Activated T-helper 1 cell treated with anti-CD3 and anti-CD28 coated beads, Interleukin-12 subunit alpha, Interleukin-12 subunit beta, Interleukin-2, Interleukin-4 antibody, amounts not matched to agents 30 ng/mL and 10 ng/mL and 1 ng/mL, durations not matched to agents 14 hours and 24 hours and 36 hours (primary cell): Measurements from ENCODE around the gene NKX2-2. TPM values are rescaled to one million over a fixed set of nuclear protein-coding genes. Genes with fewer than 3 reads are reported as not detected.
"Not testable (repeated sequence)": the region's sequence is repeated elsewhere in the genome, so short reads cannot be mapped to it uniquely, and the experiment has no call there.

ENCODE experiments used
- DNase-seq: peaks from one replicate; pipeline ENCODE4 v3.0.0; 2021; ENCODE audit warnings: low spot score
- H3K27ac Mint-ChIP-seq: one replicate; pipeline ENCODE4 v1.8.0; 2021; ENCODE audit warnings: mild to moderate bottlenecking, mixed read lengths
- H3K27me3 Mint-ChIP-seq: one replicate; pipeline ENCODE4 v1.8.0; 2022; ENCODE audit warnings: mild to moderate bottlenecking, moderate library complexity, mixed read lengths; ENCODE audit not compliant: insufficient read depth
- H3K36me3 Mint-ChIP-seq: one replicate; pipeline ENCODE4 v1.8.0; 2021; ENCODE audit warnings: low read depth, mixed read lengths
- H3K4me1 Mint-ChIP-seq: one replicate; pipeline ENCODE4 v1.8.0; 2021; ENCODE audit warnings: low read depth, mixed read lengths
- H3K4me3 Mint-ChIP-seq: one replicate; pipeline ENCODE4 v1.8.0; 2021; ENCODE audit warnings: mild to moderate bottlenecking, moderate library complexity, mixed read lengths
- H3K9me3 Mint-ChIP-seq: one replicate; pipeline ENCODE4 v1.8.0; 2021; ENCODE audit warnings: mixed read lengths
- intact Hi-C: fragments of 100-400 bp; cut with micrococcal nuclease; formaldehyde crosslinking; loops from one replicate; pipeline ENCODE4 v1.15.1; 2024
- total RNA-seq: library from RNA; stranded (reverse); gene quantifications from 2 replicates; pipeline ENCODE4 v1.2.3, GENCODE V29; 2022

NKX2-2 gene
- total RNA-seq, 1 donor from 2014 or later: not detected

GRCh38 chr20:21500599-21500998 is 13.3 kb downstream of the NKX2-2 start:
- Mint-ChIP-seq H3K4me3 (no peak overlapping the region), H3K27ac (no peak overlapping the region), H3K4me1 (peaks cover 6% of the 10 kb centered on the region), H3K36me3 (no peaks in the 10 kb centered on the region), H3K27me3 (peaks cover 18% of the 10 kb centered on the region), H3K9me3 (no peaks in the 10 kb centered on the region)
- no peak for DNase-seq
- intact Hi-C loops: no loop called here

- no peak for DNase-seq
- Mint-ChIP-seq H3K4me1 (peaks cover under 1% of the 10 kb centered on the region), H3K27ac (no peak overlapping the region), H3K27me3 (peaks cover 12% of the 10 kb centered on the region), H3K9me3 (no peaks in the 10 kb centered on the region), H3K4me3 (no peak overlapping the region), H3K36me3 (no peaks in the 10 kb centered on the region)
- intact Hi-C loops: no loop called here
These were observed 14.2 kb downstream of the NKX2-2 start for GRCh38 chr20:21499641-21500040.

- Mint-ChIP-seq H3K27ac (no peak overlapping the region), H3K4me1 (no peaks in the 10 kb centered on the region), H3K36me3 (no peaks in the 10 kb centered on the region), H3K4me3 (no peak overlapping the region), H3K9me3 (no peaks in the 10 kb centered on the region), H3K27me3 (peaks cover 14% of the 10 kb centered on the region)
- intact Hi-C loops: no loop called here
- no peak for DNase-seq
These were observed 15.2 kb downstream of the NKX2-2 start for GRCh38 chr20:21498635-21499034.

GRCh38 chr20:21498195-21498594 is 15.7 kb downstream of the NKX2-2 start:
- H3K4me3 Mint-ChIP-seq: no peak overlapping the region
- DNase-seq: no peak
- H3K9me3 Mint-ChIP-seq: no peaks in the 10 kb centered on the region
- intact Hi-C loops: no loop called here
- H3K4me1 Mint-ChIP-seq: no peaks in the 10 kb centered on the region
- peaks cover 17% of the 10 kb centered on the region for H3K27me3 Mint-ChIP-seq
- H3K36me3 Mint-ChIP-seq: no peaks in the 10 kb centered on the region
- no peak overlapping the region for H3K27ac Mint-ChIP-seq

- H3K36me3 Mint-ChIP-seq: no peaks in the 10 kb centered on the region
- intact Hi-C loops: no loop called here
- H3K9me3 Mint-ChIP-seq: no peaks in the 10 kb centered on the region
- H3K27me3 Mint-ChIP-seq: peaks cover 23% of the 10 kb centered on the region
- no peak overlapping the region for H3K4me3 Mint-ChIP-seq
- DNase-seq: no peak
- H3K27ac Mint-ChIP-seq: no peak overlapping the region
- H3K4me1 Mint-ChIP-seq: no peaks in the 10 kb centered on the region
These were observed 17.4 kb downstream of the NKX2-2 start for GRCh38 chr20:21496452-21496851.

- Mint-ChIP-seq H3K27ac (no peak overlapping the region), H3K4me3 (no peak overlapping the region), H3K9me3 (no peaks in the 10 kb centered on the region), H3K36me3 (no peaks in the 10 kb centered on the region), H3K4me1 (no peaks in the 10 kb centered on the region), H3K27me3 (peaks cover 23% of the 10 kb centered on the region)
- intact Hi-C loops: no loop called here
- DNase-seq: no peak
These were observed 20.8 kb downstream of the NKX2-2 start for GRCh38 chr20:21493049-21493448.

- intact Hi-C loops: no loop called here
- Mint-ChIP-seq H3K27ac (no peak overlapping the region), H3K27me3 (peaks cover 23% of the 10 kb centered on the region)
These were observed 23.8 kb downstream of the NKX2-2 start for GRCh38 chr20:21490105-21490504.

GRCh38 chr20:21480144-21480543 is 33.7 kb downstream of the NKX2-2 start:
- intact Hi-C loops, H3K4me1 Mint-ChIP-seq, DNase-seq, H3K36me3 Mint-ChIP-seq, H3K4me3 Mint-ChIP-seq, H3K27ac Mint-ChIP-seq, H3K9me3 Mint-ChIP-seq: not testable (repeated sequence)
- peaks cover 17% of the 10 kb centered on the region for H3K27me3 Mint-ChIP-seq

More at GRCh38 chr20:21490105-21490504, 23.8 kb downstream of the NKX2-2 start:
- Mint-ChIP-seq H3K4me3 (no peak overlapping the region), H3K4me1 (no peaks in the 10 kb centered on the region), H3K9me3 (no peaks in the 10 kb centered on the region), H3K36me3 (no peaks in the 10 kb centered on the region)
- no peak for DNase-seq

GRCh38 chr20:21465799-21466198 is 48.1 kb downstream of the NKX2-2 start:
- Mint-ChIP-seq H3K4me3 (no peak overlapping the region), H3K27me3 (no peaks in the 10 kb centered on the region)
- DNase-seq: no peak

GRCh38 chr20:21464916-21465315 is 48.9 kb downstream of the NKX2-2 start:
- no peaks in the 10 kb centered on the region for H3K4me1 Mint-ChIP-seq
- DNase-seq: no peak
- no peaks in the 10 kb centered on the region for H3K27me3 Mint-ChIP-seq
- intact Hi-C loops: no loop called here
- no peak overlapping the region for H3K4me3 Mint-ChIP-seq
- H3K27ac Mint-ChIP-seq: no peak overlapping the region
- H3K36me3 Mint-ChIP-seq: no peaks in the 10 kb centered on the region
- H3K9me3 Mint-ChIP-seq: no peaks in the 10 kb centered on the region

More at GRCh38 chr20:21465799-21466198, 48.1 kb downstream of the NKX2-2 start:
- H3K27ac Mint-ChIP-seq: no peak overlapping the region
- H3K4me1 Mint-ChIP-seq: no peaks in the 10 kb centered on the region
- intact Hi-C loops: no loop called here
- H3K36me3 Mint-ChIP-seq: no peaks in the 10 kb centered on the region
- no peaks in the 10 kb centered on the region for H3K9me3 Mint-ChIP-seq

Other genes starting within 250 kb of the NKX2-2 start
- 92.1 and 94.0 TPM in 2 replicates for gene XRN2, start 210.7 kb downstream of the NKX2-2 start, total RNA-seq
- gene NKX2-4, start 116.5 kb downstream of the NKX2-2 start, total RNA-seq: not detected in 2 replicates
- gene PAX1, start 191.6 kb upstream of the NKX2-2 start, total RNA-seq: not detected in 2 replicates